GM23338 (cell line): ENCODE results near the gene OBSL1. TPM values are rescaled to one million over a fixed set of nuclear protein-coding genes. Genes with fewer than 3 reads are reported as not detected.

ENCODE experiments used
- ATAC-seq: fragments of 200-7000 bp; cut with Tn5 transposase; 3 replicates; pipeline ENCODE4 v1.9.1; 2020
- DNase-seq: peaks from one replicate; pipeline ENCODE4 v3.0.0-alpha.2; 2015; ENCODE audit warnings: low spot score
- H2AFZ ChIP-seq: fragments of 200-600 bp; sonication (generic); 2 replicates; pipeline ENCODE4 v1.8.0; 2016; ENCODE audit warnings: antibody characterized with exemption, mild to moderate bottlenecking, moderate library complexity
- H3F3A ChIP-seq: fragments of 200-600 bp; sonication (generic); replicated peaks from 2 replicates; pipeline ENCODE4 v1.8.0; 2017; ENCODE audit warnings: antibody characterized with exemption, mixed run types, low read depth
- H3K27ac ChIP-seq: fragments of 200-600 bp; sonication (generic); 2 replicates; pipeline ENCODE4 v1.6.1; 2016; ENCODE audit warnings: low read depth
- H3K27me3 ChIP-seq: fragments of 200-600 bp; sonication (generic); 2 replicates; pipeline ENCODE4 v1.8.0; 2016; ENCODE audit warnings: mild to moderate bottlenecking, mixed run types, moderate library complexity; ENCODE audit not compliant: insufficient read depth
- H3K36me3 ChIP-seq: fragments of 200-600 bp; sonication (generic); 2 replicates; pipeline ENCODE4 v1.8.0; 2016; ENCODE audit warnings: mild to moderate bottlenecking; ENCODE audit not compliant: insufficient read depth
- H3K4me1 ChIP-seq: fragments of 200-600 bp; sonication (generic); 2 replicates; pipeline ENCODE4 v1.8.0; 2016; ENCODE audit warnings: mild to moderate bottlenecking, moderate library complexity; ENCODE audit not compliant: insufficient read depth
- H3K4me2 ChIP-seq: fragments of 200-600 bp; sonication (generic); 2 replicates; pipeline ENCODE4 v1.7.1; 2017; ENCODE audit warnings: mixed run types
- H3K4me3 ChIP-seq: fragments of 200-600 bp; sonication (generic); 2 replicates; pipeline ENCODE4 v1.6.1; 2016; ENCODE audit warnings: mixed run types
- H3K79me2 ChIP-seq: fragments of 200-600 bp; sonication (generic); replicated peaks from 2 replicates; pipeline ENCODE4 v1.8.0; 2017; ENCODE audit warnings: mild to moderate bottlenecking; ENCODE audit not compliant: insufficient read depth
- H3K9me2 ChIP-seq: fragments of 200-600 bp; sonication (generic); 2 replicates; pipeline ENCODE4 v1.8.0; 2017; ENCODE audit not compliant: insufficient read depth
- H4K20me1 ChIP-seq: fragments of 200-600 bp; sonication (generic); replicated peaks from 2 replicates; pipeline ENCODE4 v1.8.0; 2017; ENCODE audit warnings: mild to moderate bottlenecking; ENCODE audit not compliant: insufficient read depth
- H3K27ac Mint-ChIP-seq: 2 replicates; pipeline ENCODE4 v1.8.0; 2020; ENCODE audit warnings: inconsistent platforms, mild to moderate bottlenecking, moderate library complexity, mixed read lengths
- H3K27me3 Mint-ChIP-seq: 3 replicates; pipeline ENCODE4 v1.8.0; 2022; ENCODE audit warnings: low read depth, mild to moderate bottlenecking, moderate library complexity, mixed read lengths, inconsistent platforms; ENCODE audit not compliant: insufficient read depth, poor library complexity
- H3K36me3 Mint-ChIP-seq: 3 replicates; pipeline ENCODE4 v1.8.0; 2021; ENCODE audit warnings: low read depth, mild to moderate bottlenecking, inconsistent platforms, moderate library complexity, mixed read lengths
- H3K4me1 Mint-ChIP-seq: 3 replicates; pipeline ENCODE4 v1.8.0; 2020; ENCODE audit warnings: mild to moderate bottlenecking, inconsistent platforms, mixed read lengths
- H3K4me3 Mint-ChIP-seq: 3 replicates; pipeline ENCODE4 v1.8.0; 2021; ENCODE audit warnings: moderate library complexity, mild to moderate bottlenecking, inconsistent platforms, mixed read lengths
- H3K9me3 Mint-ChIP-seq: 3 replicates; pipeline ENCODE4 v1.8.0; 2020; ENCODE audit warnings: moderate library complexity, mild to moderate bottlenecking, inconsistent platforms, mixed read lengths
- CREB1 ChIP-seq: fragments of 250-450 bp; sonication (Bioruptor Pico); IDR thresholded peaks from 2 replicates; pipeline ENCODE4 v1.5.0; 2020; ENCODE audit warnings: low read depth, mild to moderate bottlenecking, moderate library complexity
- ETS1 ChIP-seq: IDR thresholded peaks from 2 replicates; pipeline ENCODE4 v1.6.1; 2016; ENCODE audit warnings: antibody characterized with exemption
- EZH2 ChIP-seq: fragments of 200-600 bp; sonication (generic); IDR thresholded peaks from one replicate; pipeline ENCODE4 v1.8.0; 2017; ENCODE audit warnings: antibody characterized with exemption, mild to moderate bottlenecking, low read depth; ENCODE audit not compliant: unreplicated experiment
- EZH2phosphoT487 ChIP-seq: fragments of 200-600 bp; sonication (generic); IDR thresholded peaks from one replicate; pipeline ENCODE4 v1.8.1; 2018; ENCODE audit warnings: antibody characterized with exemption; ENCODE audit not compliant: unreplicated experiment
- JUNB ChIP-seq: IDR thresholded peaks from one replicate; pipeline ENCODE4 v1.6.1; 2016; ENCODE audit warnings: antibody characterized with exemption; ENCODE audit not compliant: unreplicated experiment
- NANOG ChIP-seq: IDR thresholded peaks from 2 replicates; pipeline ENCODE4 v1.6.1; 2016; ENCODE audit warnings: antibody characterized with exemption, borderline replicate concordance
- POLR2AphosphoS5 ChIP-seq: IDR thresholded peaks from 2 replicates; pipeline ENCODE4 v1.6.1; 2016; ENCODE audit warnings: antibody characterized with exemption, low read depth
- REST ChIP-seq: IDR thresholded peaks from one replicate; pipeline ENCODE4 v1.6.1; 2018; ENCODE audit warnings: antibody characterized with exemption; ENCODE audit not compliant: unreplicated experiment
- ZNF114 ChIP-seq: fragments of 250-450 bp; sonication (Bioruptor Pico); IDR thresholded peaks from 2 replicates; pipeline ENCODE4 v1.5.0; 2020; ENCODE audit warnings: mild to moderate bottlenecking, moderate library complexity
- ZNF331 ChIP-seq: fragments of 250-450 bp; sonication (Bioruptor Pico); IDR thresholded peaks from 2 replicates; pipeline ENCODE4 v1.5.0; 2020; ENCODE audit warnings: low read depth, mild to moderate bottlenecking, moderate library complexity
- polyA plus RNA-seq: library from polyadenylated mRNA; unstranded; fragments of >200 nt; fragmentation: Nextera tagmentation; extraction: Ambion mirVana; gene quantifications from 2 replicates; pipeline ENCODE4 v1.2.1, GENCODE V29; 2016
- total RNA-seq: library from RNA; depleted of rRNA; stranded (reverse); fragments of >200 nt; shearing (Covaris generic); gene quantifications from 2 replicates; pipeline ENCODE4 v1.2.3, GENCODE V29; 2014

The OBSL1 gene
- total and polyA plus RNA-seq, 2 experiments from 2014 or later, result 94.9 to 207 TPM

- ATAC-seq (peak; percentile 92), DNase-seq (peak; percentile 99)
- no peaks in the 10 kb centered on the region for H3K36me3 ChIP-seq
- H3K9me2 ChIP-seq, result no peaks in the 10 kb centered on the region
- H3K27ac Mint-ChIP-seq, result peak within 1 kb of the TSS; percentile 99
- H3K9me3 Mint-ChIP-seq, result no peaks in the 10 kb centered on the region; the same call in 2 of the 3 replicates
- peak within 1 kb of the TSS; percentile 96 for H3K4me3 Mint-ChIP-seq
- H3K79me2 ChIP-seq, result peaks cover 9% of the 10 kb centered on the region; the same call in 1 of the 2 replicates
- H2AFZ ChIP-seq, result no peak within 1 kb of the TSS
- no peaks in the 10 kb centered on the region for H4K20me1 ChIP-seq
- peak; percentile 77 for TF ChIP-seq CREB1 (CRISPR knock-in tag)
- no peak for TF ChIP-seq EZH2phosphoT487
- TF ChIP-seq ZNF331 (CRISPR knock-in tag), result no peak
- no peak for TF ChIP-seq JUNB
- no peak for TF ChIP-seq NANOG
- peak; percentile 72 for TF ChIP-seq ETS1
- TF ChIP-seq POLR2AphosphoS5, result peak; percentile 88
- TF ChIP-seq REST, result no peak
- TF ChIP-seq EZH2, result no peak
- no peak for TF ChIP-seq ZNF114 (CRISPR knock-in tag)
- H3K27me3 ChIP-seq, result no peaks in the 10 kb centered on the region
- H3K4me1 Mint-ChIP-seq, result peaks cover 27% of the 10 kb centered on the region
- H3K27me3 Mint-ChIP-seq, result peaks cover 2% of the 10 kb centered on the region
- H3F3A ChIP-seq, result peaks cover 4% of the 10 kb centered on the region
- H3K4me3 ChIP-seq, result peak within 1 kb of the TSS; percentile 57
- peak within 1 kb of the TSS; percentile 81 for H3K4me2 ChIP-seq
- peaks cover 2% of the 10 kb centered on the region; the same call in 2 of the 3 replicates for H3K36me3 Mint-ChIP-seq
- peaks cover 26% of the 10 kb centered on the region for H3K4me1 ChIP-seq
- H3K27ac ChIP-seq, result peak within 1 kb of the TSS; percentile 97
Measured at GRCh38 chr2:219597552-219598307, 26.4 kb upstream of the OBSL1 start, which contains the start of gene STK11IP. Gene STK11IP (plus strand): TSS chr2:219597857. CDS start chr2:219598120, 263 bp downstream.
